Measurements from ENCODE around the gene NUMBL.

- TF ChIP-seq, protein P1, sequence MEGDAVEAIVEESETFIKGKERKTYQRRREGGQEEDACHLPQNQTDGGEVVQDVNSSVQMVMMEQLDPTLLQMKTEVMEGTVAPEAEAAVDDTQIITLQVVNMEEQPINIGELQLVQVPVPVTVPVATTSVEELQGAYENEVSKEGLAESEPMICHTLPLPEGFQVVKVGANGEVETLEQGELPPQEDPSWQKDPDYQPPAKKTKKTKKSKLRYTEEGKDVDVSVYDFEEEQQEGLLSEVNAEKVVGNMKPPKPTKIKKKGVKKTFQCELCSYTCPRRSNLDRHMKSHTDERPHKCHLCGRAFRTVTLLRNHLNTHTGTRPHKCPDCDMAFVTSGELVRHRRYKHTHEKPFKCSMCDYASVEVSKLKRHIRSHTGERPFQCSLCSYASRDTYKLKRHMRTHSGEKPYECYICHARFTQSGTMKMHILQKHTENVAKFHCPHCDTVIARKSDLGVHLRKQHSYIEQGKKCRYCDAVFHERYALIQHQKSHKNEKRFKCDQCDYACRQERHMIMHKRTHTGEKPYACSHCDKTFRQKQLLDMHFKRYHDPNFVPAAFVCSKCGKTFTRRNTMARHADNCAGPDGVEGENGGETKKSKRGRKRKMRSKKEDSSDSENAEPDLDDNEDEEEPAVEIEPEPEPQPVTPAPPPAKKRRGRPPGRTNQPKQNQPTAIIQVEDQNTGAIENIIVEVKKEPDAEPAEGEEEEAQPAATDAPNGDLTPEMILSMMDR (IDR thresholded peaks at IDR 0.05): no peak
- TF ChIP-seq POLR2A (IDR thresholded peaks at IDR 0.05): no peak
Observed at GRCh38 chr19:40690693-40691420, 406 bp upstream of the NUMBL start.
